HG03439 (cell line): Measurements from ENCODE around the gene CCSER1.
"Not testable (repeated sequence)": the region's sequence is repeated elsewhere in the genome, so short reads cannot be mapped to it uniquely, and the experiment has no call there.

Experiments
- ATAC-seq: cut with Tn5 transposase; IDR thresholded peaks from one replicate; pipeline ENCODE4 v1.9.1; 2021; ENCODE audit warnings: mild to moderate bottlenecking, moderate library complexity; ENCODE audit not compliant: unreplicated experiment

CCSER1 gene

GRCh38 chr4:91226867-91227266 lies 1099.7 kb downstream of the CCSER1 start:
- no peak for ATAC-seq

GRCh38 chr4:91228659-91229058 lies 1101.5 kb downstream of the CCSER1 start:
- no peak for ATAC-seq

GRCh38 chr4:91233164-91233563 lies 1106.0 kb downstream of the CCSER1 start:
- no peak for ATAC-seq

GRCh38 chr4:91243132-91243531 lies 1115.9 kb downstream of the CCSER1 start:
- ATAC-seq = no peak

- ATAC-seq = no peak
Observed at GRCh38 chr4:91256043-91256442, 1128.8 kb downstream of the CCSER1 start.

- no peak for ATAC-seq
Observed at GRCh38 chr4:91256751-91257150, 1129.6 kb downstream of the CCSER1 start.

- ATAC-seq = no peak
Observed at GRCh38 chr4:91257721-91258120, 1130.5 kb downstream of the CCSER1 start.

GRCh38 chr4:91258326-91258725 lies 1131.1 kb downstream of the CCSER1 start:
- ATAC-seq = no peak

GRCh38 chr4:91267543-91267942 lies 1140.3 kb downstream of the CCSER1 start:
- no peak for ATAC-seq

GRCh38 chr4:91268481-91268880 lies 1141.3 kb downstream of the CCSER1 start:
- not testable (repeated sequence) for ATAC-seq

GRCh38 chr4:91268913-91269312 lies 1141.7 kb downstream of the CCSER1 start:
- no peak for ATAC-seq

- ATAC-seq = no peak
Observed at GRCh38 chr4:91279899-91280298, 1152.7 kb downstream of the CCSER1 start.

GRCh38 chr4:91280551-91281290 lies 1153.5 kb downstream of the CCSER1 start:
- no peak for ATAC-seq

GRCh38 chr4:91282217-91282616 lies 1155.0 kb downstream of the CCSER1 start:
- ATAC-seq = no peak

- no peak for ATAC-seq
Observed at GRCh38 chr4:91283726-91284230, 1156.6 kb downstream of the CCSER1 start.

- ATAC-seq = no peak
Observed at GRCh38 chr4:91284480-91284879, 1157.3 kb downstream of the CCSER1 start.

- ATAC-seq = no peak
Observed at GRCh38 chr4:91285487-91285886, 1158.3 kb downstream of the CCSER1 start.

- no peak for ATAC-seq
Observed at GRCh38 chr4:91288702-91289311, 1161.6 kb downstream of the CCSER1 start.

GRCh38 chr4:91298156-91298700 lies 1171.0 kb downstream of the CCSER1 start:
- no peak for ATAC-seq

GRCh38 chr4:91298824-91299223 lies 1171.6 kb downstream of the CCSER1 start:
- ATAC-seq = no peak

GRCh38 chr4:91302120-91302519 lies 1174.9 kb downstream of the CCSER1 start:
- no peak for ATAC-seq

GRCh38 chr4:91304292-91304691 lies 1177.1 kb downstream of the CCSER1 start:
- ATAC-seq = no peak
